Tibial nerve (tissue), 3 donors: Measurements from ENCODE around the gene RIPPLY2.

Experiments
- POLR2A ChIP-seq, 2 donors: fragments of 450-650 bp; IDR thresholded peaks; one replicate each; pipeline ENCODE4 v1.6.1; 2017; ENCODE audit warnings: antibody characterized with exemption in 2 of 2, mild to moderate bottlenecking in 2 of 2, moderate library complexity in 2 of 2
- TF ChIP-seq, protein P1 (sequence below), 5 experiments: fragments of 200-600 bp in 3 of 5; fragments of 450-650 bp in 2 of 5; sonication (generic) in 3 of 5; IDR thresholded peaks; one replicate each; pipeline ENCODE4 v1.5.1; 2016 to 2019; ENCODE audit warnings: antibody characterized with exemption in 5 of 5, mild to moderate bottlenecking in 3 of 5, moderate library complexity in 2 of 5

DNA sequence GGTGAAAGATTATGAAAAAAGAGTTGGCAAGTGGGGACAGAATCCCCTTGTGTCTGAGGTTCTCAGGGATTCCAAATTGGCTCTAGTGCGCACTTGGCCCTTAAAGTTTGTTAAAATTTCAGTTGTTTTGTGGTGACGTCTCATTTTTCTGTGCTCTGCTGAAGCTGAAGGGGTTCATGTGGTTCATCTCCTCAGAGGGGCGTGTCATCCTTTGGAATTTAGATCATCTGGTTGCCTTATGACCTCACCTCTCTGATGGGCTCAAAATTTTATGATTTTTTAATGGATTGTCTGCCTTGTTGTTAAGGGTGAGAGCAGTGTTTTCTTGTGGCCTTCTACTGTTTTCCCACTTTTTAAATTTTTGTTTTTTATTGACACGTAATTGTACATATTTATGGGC lies 26.6 kb downstream of the RIPPLY2 start:
- TF ChIP-seq, protein P1, sequence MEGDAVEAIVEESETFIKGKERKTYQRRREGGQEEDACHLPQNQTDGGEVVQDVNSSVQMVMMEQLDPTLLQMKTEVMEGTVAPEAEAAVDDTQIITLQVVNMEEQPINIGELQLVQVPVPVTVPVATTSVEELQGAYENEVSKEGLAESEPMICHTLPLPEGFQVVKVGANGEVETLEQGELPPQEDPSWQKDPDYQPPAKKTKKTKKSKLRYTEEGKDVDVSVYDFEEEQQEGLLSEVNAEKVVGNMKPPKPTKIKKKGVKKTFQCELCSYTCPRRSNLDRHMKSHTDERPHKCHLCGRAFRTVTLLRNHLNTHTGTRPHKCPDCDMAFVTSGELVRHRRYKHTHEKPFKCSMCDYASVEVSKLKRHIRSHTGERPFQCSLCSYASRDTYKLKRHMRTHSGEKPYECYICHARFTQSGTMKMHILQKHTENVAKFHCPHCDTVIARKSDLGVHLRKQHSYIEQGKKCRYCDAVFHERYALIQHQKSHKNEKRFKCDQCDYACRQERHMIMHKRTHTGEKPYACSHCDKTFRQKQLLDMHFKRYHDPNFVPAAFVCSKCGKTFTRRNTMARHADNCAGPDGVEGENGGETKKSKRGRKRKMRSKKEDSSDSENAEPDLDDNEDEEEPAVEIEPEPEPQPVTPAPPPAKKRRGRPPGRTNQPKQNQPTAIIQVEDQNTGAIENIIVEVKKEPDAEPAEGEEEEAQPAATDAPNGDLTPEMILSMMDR (IDR thresholded peaks at IDR 0.05) = no peak
- no peak for TF ChIP-seq POLR2A (IDR thresholded peaks at IDR 0.05)
